HepG2 (cell line): Measurements from ENCODE around the gene CCDC174. TPM values are rescaled to one million over a fixed set of nuclear protein-coding genes. Genes with fewer than 3 reads are reported as not detected.

ENCODE experiments used
- ATAC-seq: fragments of 200-7000 bp; cut with Tn5 transposase; 3 replicates; pipeline ENCODE4 v1.9.1; 2020; ENCODE audit warnings: mild to moderate bottlenecking, moderate library complexity
- BruUV-seq: library from RNA; stranded (reverse); fragments of 400-500 nt; replicated peaks from 2 replicates; lab custom pipeline; 2021; lab: Mats Ljungman, UMichigan
- CTCF ChIA-PET: fragments of 300-600 bp; formaldehyde crosslinking; extraction: SDS; loops from one replicate; lab custom pipeline; 2021; ENCODE audit warnings: low total read pairs, inconsistent platforms, low intra/inter-chr PET ratio; lab: Yijun Ruan, JAX
- POLR2A ChIA-PET: fragments of 350-600 bp; sonication (Branson Sonifier 250); formaldehyde crosslinking; loops from one replicate; lab custom pipeline; 2020; ENCODE audit warnings: antibody characterized with exemption, inconsistent platforms; lab: Yijun Ruan, JAX
- DNase-seq: peaks from one replicate; pipeline ENCODE4 v3.0.0-alpha.2; 2015; ENCODE audit warnings: low spot score
- FAIRE-seq: peaks from 3 replicates; lab custom pipeline; 2011; peaks lifted over from hg19 to GRCh38; lab: Jason Lieb, UNC
- H2AFZ ChIP-seq: one replicate; pipeline ENCODE4 v1.6.1; 2011; ENCODE audit warnings: low read length, inconsistent platforms
- H3K27ac ChIP-seq: fragments of 300-600 bp; 3 replicates; pipeline ENCODE4 v1.8.0; 2011; ENCODE audit warnings: mixed run types, mild to moderate bottlenecking, mixed read lengths, low read length, inconsistent platforms; ENCODE audit not compliant: insufficient read depth; ENCODE audit errors: extremely low read length
- H3K27me3 ChIP-seq, 2 experiments: fragments of 200-600 bp in 1 of 2; 2 replicates in 1 of 2; 3 replicates in 1 of 2; pipeline versions ENCODE4 v1.6.0 to v1.8.0; 2011; ENCODE audit warnings: low read length in 2 of 2, mild to moderate bottlenecking in 2 of 2, moderate library complexity in 2 of 2, inconsistent platforms in 1 of 2; ENCODE audit not compliant: insufficient read depth in 2 of 2, control insufficient read depth in 1 of 2
- H3K36me3 ChIP-seq, 2 experiments: fragments of 200-600 bp in 1 of 2; replicated peaks in 1 of 2; 2 replicates in 1 of 2; 3 replicates in 1 of 2; pipeline versions ENCODE4 v1.5.1 to v1.8.0; 2011; ENCODE audit warnings: low read length in 2 of 2, inconsistent platforms in 1 of 2; ENCODE audit not compliant: insufficient read depth in 2 of 2, control insufficient read depth in 1 of 2
- H3K4me1 ChIP-seq: 2 replicates; pipeline ENCODE4 v1.5.1; 2012; ENCODE audit warnings: low read length, inconsistent platforms; ENCODE audit not compliant: insufficient read depth
- H3K4me2 ChIP-seq: 2 replicates; pipeline ENCODE4 v1.6.0; 2011; ENCODE audit warnings: low read depth, low read length, inconsistent platforms
- H3K4me3 ChIP-seq, 3 experiments: fragments of 200-600 bp in 1 of 3; sonication (generic), shearing (Covaris generic) in 1 of 3; replicated peaks in 1 of 3; 2 replicates each; pipeline ENCODE4 v1.5.1; 2011 to 2016; ENCODE audit warnings: low read length in 3 of 3, inconsistent platforms in 2 of 3, low read depth in 2 of 3, mild to moderate bottlenecking in 2 of 3, control low read depth in 1 of 3, mixed read lengths in 1 of 3; ENCODE audit not compliant: insufficient read depth in 1 of 3
- H3K79me2 ChIP-seq: one replicate; pipeline ENCODE4 v1.6.1; 2011; ENCODE audit warnings: low read length, inconsistent platforms; ENCODE audit not compliant: insufficient read depth
- H3K9ac ChIP-seq: 2 replicates; pipeline ENCODE4 v1.6.0; 2011; ENCODE audit warnings: mild to moderate bottlenecking, low read depth, low read length, inconsistent platforms; ENCODE audit not compliant: insufficient read depth
- H3K9me3 ChIP-seq: 2 replicates; pipeline ENCODE4 v1.5.1; 2012; ENCODE audit warnings: mild to moderate bottlenecking, low read length
- H4K20me1 ChIP-seq: 2 replicates; pipeline ENCODE4 v1.6.0; 2011; ENCODE audit warnings: inconsistent platforms, mild to moderate bottlenecking, low read length, moderate library complexity; ENCODE audit not compliant: insufficient read depth
- ATRX ChIP-seq: sonication (generic); formaldehyde crosslinking; IDR thresholded peaks from 2 replicates; pipeline ENCODE4 v1.4.0; 2020; ENCODE audit warnings: missing genetic modification reagents, borderline replicate concordance
- HNRNPL ChIP-seq: fragments of 200-400 bp; formaldehyde crosslinking; IDR thresholded peaks from 2 replicates; pipeline ENCODE4 v1.6.1; 2017; ENCODE audit warnings: mild to moderate bottlenecking, low read depth, low read length
- HOXA3 ChIP-seq: sonication (generic); formaldehyde crosslinking; IDR thresholded peaks from 2 replicates; pipeline ENCODE4 v1.5.0; 2020; ENCODE audit warnings: missing genetic modification reagents
- JUN ChIP-seq: sonication (generic); formaldehyde crosslinking; IDR thresholded peaks from 2 replicates; pipeline ENCODE4 v1.4.0; 2020; ENCODE audit warnings: mild to moderate bottlenecking, missing genetic modification reagents
- MXD4 ChIP-seq: IDR thresholded peaks from 2 replicates; pipeline ENCODE4 v1.6.1; 2016; ENCODE audit warnings: mild to moderate bottlenecking, missing biosample characterization, missing genetic modification reagents
- RELA ChIP-seq: sonication (generic); formaldehyde crosslinking; IDR thresholded peaks from 2 replicates; pipeline ENCODE4 v1.4.0; 2020; ENCODE audit warnings: missing genetic modification reagents
- SRSF1 ChIP-seq: fragments of 200-400 bp; formaldehyde crosslinking; optimal IDR thresholded peaks from 2 replicates; pipeline ENCODE3; 2017; ENCODE audit warnings: mild to moderate bottlenecking, low read depth, low read length, moderate library complexity
- TAF15 ChIP-seq: fragments of 200-400 bp; formaldehyde crosslinking; IDR thresholded peaks from one replicate; pipeline ENCODE4 v1.6.1; 2018; ENCODE audit warnings: mild to moderate bottlenecking, low read depth, low read length; ENCODE audit not compliant: poor library complexity, severe bottlenecking
- ZBTB1 ChIP-seq: sonication (generic); formaldehyde crosslinking; IDR thresholded peaks from 2 replicates; pipeline ENCODE4 v1.4.0; 2020; ENCODE audit warnings: missing genetic modification reagents, borderline replicate concordance
- WGBS: methylation state at CpG from one replicate; pipeline ENCODE4 v1.1.6; 2017; ENCODE audit warnings: low lambda C conversion rate; 5-methylcytosine and 5-hydroxymethylcytosine counted together
- in situ Hi-C: cut with HindIII; loops from 2 replicates; pipeline ENCODE4 v1.10.0; 2017; ENCODE audit warnings: low pct_unique_long_range_greater_than_20kb; ENCODE audit not compliant: extremely low pct_ligation_motif_present
- intact Hi-C: fragments of 100-400 bp; cut with micrococcal nuclease; formaldehyde crosslinking; loops from one replicate; pipeline ENCODE4 v1.10.0; 2022; ENCODE audit not compliant: unreplicated experiment
- polyA plus RNA-seq, 8 experiments: library from polyadenylated mRNA; depleted of rRNA in 3 of 8; stranded (reverse) in 7 of 8; unstranded in 1 of 8; fragments of >200 nt; fragmentation: Illumina TruSeq in 4 of 8; extraction: Trizol in 4 of 8; gene quantifications; 2 replicates each; pipeline versions ENCODE4 v1.2.1 to v1.2.3, GENCODE V29; 2011 to 2016; ENCODE audit warnings: low read depth in 4 of 8, missing spikeins in 1 of 8, mixed read lengths in 1 of 8; ENCODE audit not compliant: insufficient read depth in 1 of 8
- total RNA-seq, 5 experiments: library from RNA; depleted of rRNA; stranded (reverse); fragments of >200 nt; fragmentation: Illumina TruSeq; extraction: Trizol; gene quantifications; 2 replicates each; pipeline ENCODE4 v1.2.3, GENCODE V29; 2016; ENCODE audit warnings: low read depth in 1 of 5
- TF ChIP-seq, protein P1 (sequence below): sonication (generic); formaldehyde crosslinking; IDR thresholded peaks from 2 replicates; pipeline ENCODE4 v1.4.0; 2020; ENCODE audit warnings: missing genetic modification reagents; ENCODE audit errors: not compliant biosample characterization

CCDC174 gene
- total and polyA plus RNA-seq, 2 of the 13 experiments (the other 11 are each of a cell fraction or from before 2014, with no cell fraction given): 5.4 to 11.0 TPM

DNA sequence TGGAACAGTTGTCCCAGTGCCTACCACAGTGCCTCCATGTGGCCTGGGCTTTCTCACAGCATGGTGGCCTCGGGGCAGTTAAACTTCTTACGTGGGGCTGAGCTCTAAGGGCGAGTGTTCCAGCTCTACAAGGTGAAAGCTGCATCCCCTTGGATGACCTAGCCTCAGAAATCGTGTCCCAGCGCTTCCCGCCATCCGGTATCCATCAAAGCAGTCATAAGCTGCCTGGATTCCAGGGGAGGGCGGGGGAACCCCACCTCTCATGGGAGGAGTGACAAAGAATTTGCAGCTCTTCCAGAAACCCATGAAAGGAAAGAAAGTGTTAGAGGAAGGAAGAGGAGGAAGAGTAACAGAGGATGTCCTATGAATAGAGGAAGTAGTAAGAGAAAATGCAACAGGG lies 45.8 kb upstream of the CCDC174 start:
- H3K27ac ChIP-seq: no peak overlapping the region
- DNase-seq (no peak), FAIRE-seq (no peak), ATAC-seq (no peak)
- no peak overlapping the region for H3K4me3 ChIP-seq
- CTCF ChIA-PET: no interaction called here
- WGBS: 30% methylated on average over 8 of the region's 8 CpGs
- BruUV-seq: no TSS peak
- in situ Hi-C loops: no loop called here
- H3K79me2 ChIP-seq: no peaks in the 10 kb centered on the region
- no peak for TF ChIP-seq SRSF1
- H4K20me1 ChIP-seq: no peaks in the 10 kb centered on the region
- H3K4me1 ChIP-seq: 0 out of 2 replicates have a peak, but pooled peaks cover 9% of the 10 kb centered on the region
- peaks cover 3 to 42% of the 10 kb centered on the region in 2 experiments; a peak in 4 of 5 replicates for H3K27me3 ChIP-seq
- no peak overlapping the region for H3K9ac ChIP-seq
- H3K36me3 ChIP-seq: no peaks in the 10 kb centered on the region
- no peak overlapping the region for H3K4me2 ChIP-seq
- H2AFZ ChIP-seq: no peak overlapping the region
- POLR2A ChIA-PET: no interaction called here
- intact Hi-C loops: no loop called here
- no peaks in the 10 kb centered on the region for H3K9me3 ChIP-seq

DNA sequence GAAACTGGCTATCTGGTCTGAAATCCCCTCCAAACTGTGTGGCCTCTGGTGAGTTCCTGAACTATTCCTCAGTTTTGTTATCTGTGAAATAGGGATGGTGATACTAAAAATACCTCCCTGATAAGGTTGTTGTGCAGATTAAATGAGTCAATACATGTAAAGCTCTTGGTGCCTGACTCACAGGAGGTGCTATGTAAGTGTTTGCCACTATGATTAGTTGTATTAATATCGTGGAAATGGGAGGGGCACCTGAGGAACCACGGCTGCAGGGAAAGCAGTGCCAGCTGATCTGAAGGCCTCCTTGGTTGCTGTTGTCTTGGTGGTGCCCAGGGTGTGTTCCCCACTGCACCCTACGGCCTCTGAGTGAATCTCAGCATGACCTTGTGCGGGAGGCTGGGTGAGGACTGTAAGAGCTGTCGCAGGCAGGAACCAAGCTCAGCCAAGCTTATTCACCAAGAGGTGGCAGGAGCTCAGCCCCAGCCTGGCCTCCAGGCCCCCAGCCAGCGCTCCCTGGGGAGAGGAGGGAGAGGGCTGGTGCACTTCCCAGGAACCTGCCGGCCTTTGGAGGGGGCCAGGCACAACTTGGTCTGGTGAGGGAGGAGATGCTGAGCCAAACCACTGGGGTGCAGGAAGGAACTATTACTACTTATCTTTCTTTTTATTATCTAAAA lies 44.8 kb upstream of the CCDC174 start:
- Histone ChIP-seq H2AFZ (no peak overlapping the region), H3K4me2 (no peak overlapping the region), H3K79me2 (no peaks in the 10 kb centered on the region), H3K4me1 (0 out of 2 replicates have a peak, but pooled peaks cover 7% of the 10 kb centered on the region), H3K27me3 (peaks cover under 1 to 32% of the 10 kb centered on the region in 2 experiments; a peak in 4 of 5 replicates), H3K27ac (no peak overlapping the region), H3K4me3 (no peak overlapping the region), H3K36me3 (no peaks in the 10 kb centered on the region), H3K9ac (no peak overlapping the region), H3K9me3 (no peaks in the 10 kb centered on the region), H4K20me1 (no peaks in the 10 kb centered on the region)
- TF ChIP-seq ATRX (CRISPR knock-in tag) (no peak), RELA (no peak), JUN (no peak), TAF15 (no peak), HNRNPL (no peak), MXD4 (no peak), ZBTB1 (CRISPR knock-in tag) (no peak), HOXA3 (CRISPR knock-in tag) (no peak)
- TF ChIP-seq, protein P1, sequence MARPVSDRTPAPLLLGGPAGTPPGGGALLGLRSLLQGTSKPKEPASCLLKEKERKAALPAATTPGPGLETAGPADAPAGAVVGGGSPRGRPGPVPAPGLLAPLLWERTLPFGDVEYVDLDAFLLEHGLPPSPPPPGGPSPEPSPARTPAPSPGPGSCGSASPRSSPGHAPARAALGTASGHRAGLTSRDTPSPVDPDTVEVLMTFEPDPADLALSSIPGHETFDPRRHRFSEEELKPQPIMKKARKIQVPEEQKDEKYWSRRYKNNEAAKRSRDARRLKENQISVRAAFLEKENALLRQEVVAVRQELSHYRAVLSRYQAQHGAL (CRISPR knock-in tag): no peak
- ATAC-seq: no peak
- DNase-seq: no peak
- POLR2A ChIA-PET: no interaction called here
- in situ Hi-C loops (no loop called here), intact Hi-C loops (no loop called here)
- no TSS peak for BruUV-seq
- 11% methylated on average over 5 of the region's 7 CpGs for WGBS
- FAIRE-seq: no peak
- CTCF ChIA-PET: no interaction called here
